ENCODE measurements around the gene DNAAF9. TPM values are rescaled to one million over a fixed set of nuclear protein-coding genes. Genes with fewer than 3 reads are reported as not detected.
A peak's percentile ranks its signal among the peaks of the same experiment; 100 is the strongest.

DNAAF9 gene
- total and polyA plus RNA-seq, 2 donors: 18.5 to 28.1 TPM

- no peaks in the 10 kb centered on the region for H3K36me3 ChIP-seq (ENCODE audit: insufficient read depth)
- H3K4me3 ChIP-seq (ENCODE audit: low read depth, low read length): no peak overlapping the region
- no peaks in the 10 kb centered on the region for H3K4me1 ChIP-seq (ENCODE audit: insufficient read depth)
- WGBS: 71% methylated on average over 2 of the region's 2 CpGs
- peak; percentile 60 for DNase-seq (ENCODE audit: extremely low spot score)
- H3K27ac ChIP-seq (ENCODE audit: low read depth): no peak overlapping the region
Observed at GRCh38 chr20:3405139-3405538, 2.3 kb downstream of the DNAAF9 start.

- Histone ChIP-seq H3K36me3 (ENCODE audit: insufficient read depth) (no peaks in the 10 kb centered on the region), H3K4me3 (ENCODE audit: low read depth, low read length) (no peak overlapping the region), H3K27ac (ENCODE audit: low read depth) (no peak overlapping the region), H3K4me1 (ENCODE audit: insufficient read depth) (no peaks in the 10 kb centered on the region)
- WGBS: 74% methylated on average over 4 of the region's 4 CpGs
- no peak for DNase-seq (ENCODE audit: extremely low spot score)
Observed at GRCh38 chr20:3404402-3404801, 3.1 kb downstream of the DNAAF9 start.

GRCh38 chr20:3403741-3404140 lies 3.7 kb downstream of the DNAAF9 start:
- no peak for DNase-seq (ENCODE audit: extremely low spot score)
- no peak overlapping the region for H3K4me3 ChIP-seq (ENCODE audit: low read depth, low read length)
- no peak overlapping the region for H3K27ac ChIP-seq (ENCODE audit: low read depth)
- H3K36me3 ChIP-seq (ENCODE audit: insufficient read depth): peaks cover 2% of the 10 kb centered on the region
- H3K4me1 ChIP-seq (ENCODE audit: insufficient read depth): no peaks in the 10 kb centered on the region
- 97% methylated on average over 2 of the region's 2 CpGs for WGBS

- Histone ChIP-seq H3K4me3 (ENCODE audit: low read depth, low read length) (no peak overlapping the region), H3K4me1 (ENCODE audit: insufficient read depth) (no peaks in the 10 kb centered on the region), H3K27ac (ENCODE audit: low read depth) (no peak overlapping the region), H3K36me3 (ENCODE audit: insufficient read depth) (peaks cover 3% of the 10 kb centered on the region)
- no peak for DNase-seq (ENCODE audit: extremely low spot score)
- 96% methylated on average over 6 of the region's 6 CpGs for WGBS
Observed at GRCh38 chr20:3402453-3402852, 5.0 kb downstream of the DNAAF9 start.

- no peak for DNase-seq (ENCODE audit: extremely low spot score)
Observed at GRCh38 chr20:3400260-3401155, 7.0 kb downstream of the DNAAF9 start.

GRCh38 chr20:3398681-3399252 lies 8.7 kb downstream of the DNAAF9 start:
- Histone ChIP-seq H3K27ac (ENCODE audit: low read depth) (no peak overlapping the region), H3K4me3 (ENCODE audit: low read depth, low read length) (no peak overlapping the region), H3K4me1 (ENCODE audit: insufficient read depth) (peaks cover 1% of the 10 kb centered on the region), H3K36me3 (ENCODE audit: insufficient read depth) (peaks cover 3% of the 10 kb centered on the region)
- WGBS: 46% methylated on average over 1 of the region's 1 CpG
- DNase-seq (ENCODE audit: extremely low spot score): no peak

More at GRCh38 chr20:3400260-3401155, 7.0 kb downstream of the DNAAF9 start:
- no peak overlapping the region for H3K27ac ChIP-seq (ENCODE audit: low read depth)
- H3K4me3 ChIP-seq (ENCODE audit: low read depth, low read length): no peak overlapping the region
- WGBS: 66% methylated on average over 4 of the region's 4 CpGs
- H3K4me1 ChIP-seq (ENCODE audit: insufficient read depth): peaks cover 1% of the 10 kb centered on the region
- H3K36me3 ChIP-seq (ENCODE audit: insufficient read depth): peaks cover 3% of the 10 kb centered on the region

GRCh38 chr20:3396492-3396891 lies 11.0 kb downstream of the DNAAF9 start:
- WGBS: 93% methylated on average over 2 of the region's 2 CpGs
- no peak overlapping the region for H3K27ac ChIP-seq (ENCODE audit: low read depth)
- peaks cover 3% of the 10 kb centered on the region for H3K36me3 ChIP-seq (ENCODE audit: insufficient read depth)
- H3K4me1 ChIP-seq (ENCODE audit: insufficient read depth): peaks cover 1% of the 10 kb centered on the region
- H3K4me3 ChIP-seq (ENCODE audit: low read depth, low read length): no peak overlapping the region
- no peak for DNase-seq (ENCODE audit: extremely low spot score)

GRCh38 chr20:3392756-3393155 lies 14.7 kb downstream of the DNAAF9 start:
- peaks cover 1% of the 10 kb centered on the region for H3K4me1 ChIP-seq (ENCODE audit: insufficient read depth)
- no peaks in the 10 kb centered on the region for H3K36me3 ChIP-seq (ENCODE audit: insufficient read depth)
- WGBS: 74% methylated on average over 1 of the region's 1 CpG
- H3K27ac ChIP-seq (ENCODE audit: low read depth): no peak overlapping the region
- no peak for DNase-seq (ENCODE audit: extremely low spot score)
- H3K4me3 ChIP-seq (ENCODE audit: low read depth, low read length): no peak overlapping the region

- no peak for DNase-seq (ENCODE audit: extremely low spot score)
- 82% methylated on average over 3 of the region's 3 CpGs for WGBS
- no peaks in the 10 kb centered on the region for H3K4me1 ChIP-seq (ENCODE audit: insufficient read depth)
- no peak overlapping the region for H3K4me3 ChIP-seq (ENCODE audit: low read depth, low read length)
- peaks cover under 1% of the 10 kb centered on the region for H3K36me3 ChIP-seq (ENCODE audit: insufficient read depth)
- H3K27ac ChIP-seq (ENCODE audit: low read depth): no peak overlapping the region
Observed at GRCh38 chr20:3390759-3391425, 16.6 kb downstream of the DNAAF9 start.

- peaks cover 3% of the 10 kb centered on the region for H3K36me3 ChIP-seq (ENCODE audit: insufficient read depth)
- no peak overlapping the region for H3K27ac ChIP-seq (ENCODE audit: low read depth)
- no peaks in the 10 kb centered on the region for H3K4me1 ChIP-seq (ENCODE audit: insufficient read depth)
- DNase-seq (ENCODE audit: extremely low spot score): no peak
- no peak overlapping the region for H3K4me3 ChIP-seq (ENCODE audit: low read depth, low read length)
- WGBS: 92% methylated on average over 7 of the region's 7 CpGs
Observed at GRCh38 chr20:3383878-3384495, 23.5 kb downstream of the DNAAF9 start.

- Histone ChIP-seq H3K36me3 (ENCODE audit: insufficient read depth) (peaks cover 3% of the 10 kb centered on the region), H3K4me3 (ENCODE audit: low read depth, low read length) (no peak overlapping the region), H3K4me1 (ENCODE audit: insufficient read depth) (no peaks in the 10 kb centered on the region), H3K27ac (ENCODE audit: low read depth) (no peak overlapping the region)
- no peak for DNase-seq (ENCODE audit: extremely low spot score)
- WGBS: 85% methylated on average over 3 of the region's 3 CpGs
Observed at GRCh38 chr20:3382836-3383235, 24.6 kb downstream of the DNAAF9 start.

GRCh38 chr20:3380228-3381070 lies 27.0 kb downstream of the DNAAF9 start:
- 54% methylated on average over 2 of the region's 2 CpGs for WGBS
- DNase-seq (ENCODE audit: extremely low spot score): no peak
- Histone ChIP-seq H3K4me3 (ENCODE audit: low read depth, low read length) (no peak overlapping the region), H3K27ac (ENCODE audit: low read depth) (no peak overlapping the region), H3K4me1 (ENCODE audit: insufficient read depth) (no peaks in the 10 kb centered on the region), H3K36me3 (ENCODE audit: insufficient read depth) (peaks cover 3% of the 10 kb centered on the region)

GRCh38 chr20:3378138-3378537 lies 29.3 kb downstream of the DNAAF9 start:
- DNase-seq (ENCODE audit: extremely low spot score): no peak
- WGBS: 70% methylated on average over 2 of the region's 2 CpGs
- peaks cover 4% of the 10 kb centered on the region for H3K36me3 ChIP-seq (ENCODE audit: insufficient read depth)

More at GRCh38 chr20:3378138-3378537, 29.3 kb downstream of the DNAAF9 start:
- H3K4me3 ChIP-seq (ENCODE audit: low read depth, low read length): no peak overlapping the region
- H3K4me1 ChIP-seq (ENCODE audit: insufficient read depth): no peaks in the 10 kb centered on the region
- H3K27ac ChIP-seq (ENCODE audit: low read depth): no peak overlapping the region
